Thymus (tissue), 11 donors: ENCODE data around the gene BAIAP3. TPM values are rescaled to one million over a fixed set of nuclear protein-coding genes. Genes with fewer than 3 reads are reported as not detected.
A peak's percentile ranks its signal among the peaks of the same experiment; 100 is the strongest.

ENCODE experiments used
- DNase-seq, 9 donors: peaks; one replicate each; pipeline ENCODE4 v3.0.0-alpha.2; 2013; ENCODE audit warnings: low spot score in 9 of 9, low read depth in 6 of 9, missing footprints in 1 of 9
- H3K27ac ChIP-seq, 2 donors: one replicate each; pipeline ENCODE4 v1.5.1; 2013; ENCODE audit warnings: control low read depth in 1 of 2, low read depth in 1 of 2, low read length in 1 of 2, mild to moderate bottlenecking in 1 of 2, moderate library complexity in 1 of 2
- H3K27me3 ChIP-seq, 2 donors: one replicate each; pipeline ENCODE4 v1.5.1; 2013; ENCODE audit warnings: low read length in 1 of 2; ENCODE audit not compliant: control insufficient read depth in 2 of 2, insufficient read depth in 1 of 2
- H3K36me3 ChIP-seq, 2 donors: one replicate each; pipeline ENCODE4 v1.5.1; 2013; ENCODE audit warnings: low read length in 1 of 2, mild to moderate bottlenecking in 1 of 2, moderate library complexity in 1 of 2; ENCODE audit not compliant: control insufficient read depth in 2 of 2, insufficient read depth in 2 of 2
- H3K4me1 ChIP-seq, 2 donors: one replicate each; pipeline ENCODE4 v1.5.1; 2013; ENCODE audit warnings: low read length in 2 of 2; ENCODE audit not compliant: control insufficient read depth in 2 of 2, insufficient read depth in 2 of 2
- H3K4me3 ChIP-seq, 2 donors: one replicate each; pipeline ENCODE4 v1.5.1; 2013; ENCODE audit warnings: low read length in 2 of 2, control low read depth in 1 of 2, mild to moderate bottlenecking in 1 of 2
- H3K9me3 ChIP-seq, 2 donors: one replicate each; pipeline ENCODE4 v1.5.1; 2013; ENCODE audit warnings: low read length in 1 of 2, mild to moderate bottlenecking in 1 of 2; ENCODE audit not compliant: control insufficient read depth in 2 of 2, insufficient read depth in 1 of 2
- WGBS: extraction: QIAGEN DNeasy Blood & Tissue Kit; methylation state at CpG from one replicate; pipeline ENCODE4 v1.1.7; 2013; 5-methylcytosine and 5-hydroxymethylcytosine counted together
- polyA plus RNA-seq: library from polyadenylated mRNA; stranded (reverse); fragments of 200-250 nt; gene quantifications from one replicate; pipeline ENCODE4 v1.2.3, GENCODE V29; 2013
- total RNA-seq: library from RNA; stranded (reverse); fragments of 120-200 nt; gene quantifications from one replicate; pipeline ENCODE4 v1.2.4, GENCODE V29; 2013
- donor health status: healthy.

Gene BAIAP3
- total and polyA plus RNA-seq, 2 donors = 0.52 to 5.4 TPM

DNA sequence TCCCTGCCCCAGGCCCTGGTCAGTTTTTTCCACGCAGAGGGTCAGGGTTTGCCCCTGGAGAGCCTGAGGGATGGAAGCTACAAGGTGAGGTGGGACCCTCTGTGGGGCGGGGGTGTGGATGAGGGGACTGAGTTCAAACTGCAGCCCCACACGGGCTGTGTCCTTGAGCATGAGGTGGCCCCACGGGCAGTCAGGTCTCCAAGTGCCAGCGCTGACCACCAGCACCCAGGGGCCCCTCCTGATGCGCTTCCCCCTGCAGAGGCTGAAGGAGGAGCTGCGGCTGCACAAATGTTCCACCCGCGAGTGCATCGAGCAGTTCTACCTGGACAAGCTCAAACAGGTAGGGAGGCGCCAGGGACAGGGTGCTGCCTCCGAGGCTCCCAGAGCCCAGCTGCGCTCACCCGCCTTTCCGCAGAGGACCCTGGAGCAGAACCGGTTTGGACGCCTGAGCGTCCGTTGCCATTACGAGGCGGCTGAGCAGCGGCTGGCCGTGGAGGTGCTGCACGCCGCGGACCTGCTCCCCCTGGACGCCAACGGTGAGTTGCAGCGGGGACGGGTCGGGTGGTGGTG, 13.9 kb downstream of the BAIAP3 start:
- no peak for DNase-seq
- Histone ChIP-seq H3K27ac (no peak overlapping the region), H3K27me3 (peaks cover 0 to 4% of the 10 kb centered on the region in 2 donors), H3K4me1 (peaks cover 16 to 29% of the 10 kb centered on the region in 2 donors), H3K9me3 (no peaks in the 10 kb centered on the region), H3K4me3 (no peak overlapping the region), H3K36me3 (peaks cover 25 to 34% of the 10 kb centered on the region in 2 donors)
- WGBS = 94% methylated on average over 31 of the region's 31 CpGs

DNA sequence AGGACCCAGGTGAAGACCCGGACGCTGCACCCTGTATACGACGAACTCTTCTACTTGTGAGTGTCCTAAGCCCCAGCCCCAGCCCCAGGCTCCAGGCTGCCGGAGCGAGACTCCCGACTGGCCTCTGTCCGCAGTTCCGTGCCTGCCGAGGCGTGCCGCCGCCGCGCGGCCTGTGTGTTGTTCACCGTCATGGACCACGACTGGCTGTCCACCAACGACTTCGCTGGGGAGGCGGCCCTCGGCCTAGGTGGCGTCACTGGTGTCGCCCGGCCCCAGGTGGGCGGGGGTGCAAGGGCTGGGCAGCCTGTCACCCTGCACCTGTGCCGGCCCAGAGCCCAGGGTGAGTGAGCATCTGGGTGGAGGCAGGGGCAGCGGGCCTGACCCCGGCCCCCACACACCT, 14.5 kb downstream of the BAIAP3 start:
- WGBS = 93% methylated on average over 29 of the region's 29 CpGs
- Histone ChIP-seq H3K9me3 (no peaks in the 10 kb centered on the region), H3K27ac (no peak overlapping the region), H3K27me3 (peaks cover 0 to 4% of the 10 kb centered on the region in 2 donors), H3K4me3 (no peak overlapping the region), H3K36me3 (peaks cover 25 to 34% of the 10 kb centered on the region in 2 donors), H3K4me1 (peaks cover 18 to 29% of the 10 kb centered on the region in 2 donors)
- DNase-seq = no peak

DNA sequence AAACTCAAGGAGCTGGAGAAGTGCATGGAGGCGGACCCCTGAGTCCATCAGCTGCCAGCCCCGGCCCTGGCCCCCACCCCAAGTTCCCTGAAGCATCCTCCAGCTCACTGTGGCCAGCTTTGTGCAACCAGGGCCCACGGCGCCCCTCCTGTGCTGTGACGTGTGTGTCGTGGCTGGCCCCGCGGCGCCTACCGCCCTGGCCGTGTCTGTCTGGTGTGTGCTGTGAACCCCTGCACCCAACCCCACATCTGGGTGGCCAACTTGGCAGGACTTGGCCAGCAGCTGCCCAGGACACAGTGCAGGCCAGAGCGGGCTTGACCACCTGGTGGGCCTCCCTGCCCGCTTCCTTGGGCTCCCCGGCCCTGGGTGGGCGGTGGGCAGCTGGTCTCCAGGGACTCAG, 15.0 kb downstream of the BAIAP3 start:
- 97% methylated on average over 15 of the region's 15 CpGs for WGBS
- H3K27me3 ChIP-seq = peaks cover 0 to 2% of the 10 kb centered on the region in 2 donors
- H3K4me3 ChIP-seq = no peak overlapping the region
- no peak for DNase-seq
- H3K27ac ChIP-seq = no peak overlapping the region
- peaks cover 20 to 28% of the 10 kb centered on the region in 2 donors for H3K4me1 ChIP-seq
- peaks cover 25 to 34% of the 10 kb centered on the region in 2 donors for H3K36me3 ChIP-seq
- no peaks in the 10 kb centered on the region for H3K9me3 ChIP-seq

DNA sequence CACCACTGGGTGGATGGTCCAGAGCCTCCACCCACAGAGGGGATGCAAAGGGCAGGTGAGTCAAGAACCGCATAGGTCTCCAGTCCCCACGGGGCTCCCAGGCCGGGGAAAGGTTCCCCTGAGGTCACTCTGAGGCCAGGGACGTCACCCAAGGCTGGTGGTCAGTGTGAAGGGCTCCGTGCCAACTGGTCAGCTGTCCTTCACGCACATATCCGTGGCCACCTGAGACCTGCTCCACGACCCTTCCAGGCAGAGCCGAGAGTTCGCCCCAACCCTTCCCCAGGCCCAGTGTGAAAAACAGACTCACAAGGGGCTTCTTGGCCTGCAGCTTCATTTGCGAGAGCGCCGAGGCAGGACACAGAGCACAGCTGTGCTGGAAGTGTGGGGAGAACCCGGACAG, 15.5 kb downstream of the BAIAP3 start:
- Histone ChIP-seq H3K27ac (no peak overlapping the region), H3K4me3 (no peak overlapping the region), H3K36me3 (peaks cover 25 to 34% of the 10 kb centered on the region in 2 donors), H3K27me3 (peaks cover 0 to 2% of the 10 kb centered on the region in 2 donors), H3K4me1 (peaks cover 20 to 26% of the 10 kb centered on the region in 2 donors), H3K9me3 (no peaks in the 10 kb centered on the region)
- DNase-seq = no peak
- WGBS = 97% methylated on average over 14 of the region's 14 CpGs

DNA sequence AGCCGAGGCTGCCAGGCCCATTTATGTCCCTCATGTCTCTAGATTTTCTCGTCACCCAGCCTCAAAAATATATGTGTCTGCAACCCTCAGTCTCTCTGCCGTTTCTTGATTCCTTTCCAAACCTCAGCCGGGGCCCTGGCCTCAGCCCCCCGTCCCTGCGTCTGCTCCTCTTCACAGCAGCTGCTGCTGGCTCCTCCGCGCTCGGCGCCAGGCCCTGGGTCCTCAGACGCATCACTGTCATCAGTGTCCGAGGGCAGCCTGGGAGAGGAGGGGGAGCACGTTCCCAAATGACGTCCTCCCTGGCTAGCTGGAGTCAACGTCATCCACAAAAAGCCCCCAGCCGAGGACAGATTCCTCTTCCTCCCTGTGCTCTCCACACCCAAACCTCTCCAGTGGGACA, 15.9 kb downstream of the BAIAP3 start:
- Histone ChIP-seq H3K4me1 (peaks cover 20 to 25% of the 10 kb centered on the region in 2 donors), H3K27me3 (peaks cover 0 to 2% of the 10 kb centered on the region in 2 donors), H3K9me3 (no peaks in the 10 kb centered on the region), H3K4me3 (no peak overlapping the region), H3K36me3 (peaks cover 25 to 34% of the 10 kb centered on the region in 2 donors), H3K27ac (no peak overlapping the region)
- no peak for DNase-seq
- WGBS = 97% methylated on average over 16 of the region's 16 CpGs

DNA sequence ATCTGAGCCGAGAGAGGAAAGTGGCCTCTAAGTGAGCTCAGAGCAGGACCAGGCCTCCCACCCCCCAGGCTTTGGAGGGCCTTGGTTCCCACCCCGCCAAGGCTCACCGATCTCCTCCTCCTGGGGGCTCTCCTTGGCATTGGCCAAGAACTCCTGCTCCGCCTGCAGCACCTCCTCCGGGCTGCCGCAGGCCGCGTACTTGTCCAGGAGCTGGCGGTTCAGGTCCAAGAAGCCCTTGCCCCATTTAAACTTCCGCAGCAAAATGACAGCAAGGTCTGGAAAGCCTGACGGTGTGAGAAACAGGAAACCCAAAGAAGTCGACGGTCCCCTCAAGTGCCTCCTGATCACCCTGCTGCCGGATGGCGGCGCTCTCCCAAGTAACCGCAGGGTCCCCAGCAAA, 16.5 kb downstream of the BAIAP3 start:
- peaks cover 20 to 25% of the 10 kb centered on the region in 2 donors for H3K4me1 ChIP-seq
- peaks cover 25 to 34% of the 10 kb centered on the region in 2 donors for H3K36me3 ChIP-seq
- DNase-seq = no peak
- 98% methylated on average over 17 of the region's 17 CpGs for WGBS
- no peaks in the 10 kb centered on the region for H3K9me3 ChIP-seq
- H3K27me3 ChIP-seq = no peaks in the 10 kb centered on the region
- H3K27ac ChIP-seq = no peak overlapping the region
- H3K4me3 ChIP-seq = no peak overlapping the region

DNA sequence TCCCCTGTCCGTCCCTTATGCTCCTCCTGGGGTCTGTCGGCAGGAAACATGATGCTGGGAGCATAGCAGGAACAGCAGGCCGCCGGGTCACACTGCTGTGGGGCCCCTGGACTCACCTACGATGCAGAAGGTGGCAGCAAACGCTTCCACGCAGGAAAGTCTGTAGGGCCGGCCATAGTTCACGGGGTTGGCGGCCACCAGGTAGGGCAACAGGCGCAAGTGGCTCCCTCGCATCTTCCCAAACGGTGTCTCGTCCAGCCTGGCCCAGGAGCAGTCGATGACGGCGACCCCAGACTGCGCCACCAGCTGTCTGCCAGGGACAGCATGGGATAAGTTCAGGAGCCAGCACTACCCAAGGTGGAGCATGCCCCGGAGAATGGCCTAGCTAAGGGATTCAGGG, 17.2 kb downstream of the BAIAP3 start:
- Histone ChIP-seq H3K27ac (no peak overlapping the region), H3K9me3 (no peaks in the 10 kb centered on the region), H3K4me1 (peaks cover 20 to 25% of the 10 kb centered on the region in 2 donors), H3K27me3 (no peaks in the 10 kb centered on the region), H3K36me3 (peaks cover 25 to 34% of the 10 kb centered on the region in 2 donors), H3K4me3 (peak overlapping the region; percentile 76 to 88)
- DNase-seq = no peak
- 95% methylated on average over 19 of the region's 19 CpGs for WGBS

DNA sequence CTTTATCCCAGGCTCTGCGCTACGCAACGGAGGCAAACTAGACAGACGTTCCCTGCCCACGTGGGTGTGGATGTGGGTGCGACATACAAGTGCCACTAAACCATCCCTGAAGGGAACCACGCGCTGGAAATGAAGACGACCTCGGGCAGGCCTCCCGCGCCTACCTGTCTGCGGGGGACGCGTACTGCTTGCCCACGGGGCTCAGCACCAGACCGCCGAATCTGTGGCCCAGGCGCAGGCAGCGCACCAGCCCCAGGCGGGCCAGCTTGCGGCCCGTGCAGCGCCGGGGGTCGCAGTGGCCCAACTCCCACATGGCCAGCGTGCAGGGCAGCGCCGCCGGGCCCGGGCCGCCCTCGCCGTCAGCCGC, 17.8 kb downstream of the BAIAP3 start:
- peak overlapping the region; percentile 76 to 88 for H3K4me3 ChIP-seq
- no peak for DNase-seq
- H3K9me3 ChIP-seq = no peaks in the 10 kb centered on the region
- H3K4me1 ChIP-seq = peaks cover 20 to 25% of the 10 kb centered on the region in 2 donors
- H3K27me3 ChIP-seq = no peaks in the 10 kb centered on the region
- H3K36me3 ChIP-seq = peaks cover 25 to 34% of the 10 kb centered on the region in 2 donors
- WGBS = 2% methylated on average over 35 of the region's 35 CpGs
- no peak overlapping the region for H3K27ac ChIP-seq

DNA sequence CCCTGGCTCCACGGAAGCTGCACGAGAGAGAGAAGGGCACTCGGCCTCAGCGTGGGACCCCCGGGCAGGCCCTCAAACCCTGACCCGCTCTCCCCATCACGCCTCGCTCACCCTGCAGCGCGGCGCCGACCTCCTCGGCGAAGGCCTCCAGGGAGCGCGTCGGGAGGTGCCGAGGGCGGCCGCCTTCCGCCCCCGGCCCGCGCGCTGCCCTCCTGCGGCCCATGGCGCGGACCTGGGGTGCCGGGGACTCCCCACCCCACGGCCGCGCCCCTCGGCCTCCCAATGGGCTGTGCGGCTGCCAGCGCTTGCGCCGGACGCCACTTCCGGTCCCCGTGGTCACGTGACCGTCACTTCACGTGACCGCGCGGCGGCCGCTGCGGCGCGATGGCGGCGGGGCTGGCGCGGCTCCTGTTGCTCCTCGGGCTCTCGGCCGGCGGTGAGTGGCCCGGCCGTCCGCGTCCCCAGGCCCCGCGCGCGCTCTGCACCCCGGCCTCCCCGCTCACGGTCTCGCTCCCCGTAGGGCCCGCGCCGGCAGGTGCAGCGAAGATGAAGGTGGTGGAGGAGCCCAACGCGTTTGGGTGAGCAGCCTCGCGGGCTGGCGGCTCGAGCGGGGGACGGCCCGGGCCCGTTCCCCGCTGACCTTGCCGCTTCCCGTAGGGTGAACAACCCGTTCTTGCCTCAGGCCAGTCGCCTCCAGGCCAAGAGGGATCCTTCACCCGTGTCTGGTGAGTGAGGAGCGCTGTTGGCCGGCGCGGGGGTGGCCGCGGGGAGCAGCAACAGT, 18.3 kb downstream of the BAIAP3 start, which contains the start of the genes GNPTG and TSR3:
TSS of gene GNPTG (plus strand) at position 350 of the 781 bp plus-strand sequence. CDS start at position 385, 35 bp downstream.
TSS of gene TSR3 (minus strand) at position 297 of the 781 bp plus-strand sequence. CDS start at position 223, 74 bp downstream.
- peak in 8 of 9 donors; percentile 60 to 90 (median 78) for DNase-seq
- Histone ChIP-seq H3K4me3 (peak within 1 kb of the TSS; percentile 76 to 88), H3K27me3 (no peaks in the 10 kb centered on the region), H3K27ac (peak within 1 kb of the TSS in 1 of 2 donors; percentile 80), H3K4me1 (peaks cover 20 to 25% of the 10 kb centered on the region in 2 donors), H3K36me3 (peaks cover 25 to 34% of the 10 kb centered on the region in 2 donors), H3K9me3 (no peaks in the 10 kb centered on the region)
- under 1% methylated on average over 98 of the region's 98 CpGs for WGBS
